Sigmoid colon (tissue), 4 donors: ENCODE measurements around the gene TRAF4.

Experiments used
- CTCF ChIP-seq, 4 experiments: fragments of 450-650 bp in 3 of 4; fragments of 200-600 bp in 1 of 4; IDR thresholded peaks; one replicate each; pipeline ENCODE4 v1.5.1; 2016 to 2019; ENCODE audit warnings: antibody characterized with exemption in 4 of 4, mild to moderate bottlenecking in 3 of 4, moderate library complexity in 2 of 4
- POLR2A ChIP-seq, 2 donors: fragments of 450-650 bp; IDR thresholded peaks; one replicate each; pipeline ENCODE4 v1.6.1; 2016; ENCODE audit warnings: antibody characterized with exemption in 2 of 2, mild to moderate bottlenecking in 2 of 2, moderate library complexity in 2 of 2
- POLR2AphosphoS5 ChIP-seq, 4 donors: sonication (generic); formaldehyde crosslinking; IDR thresholded peaks; one replicate each; pipeline ENCODE4 v1.6.1; 2017; ENCODE audit warnings: antibody characterized with exemption in 4 of 4

DNA sequence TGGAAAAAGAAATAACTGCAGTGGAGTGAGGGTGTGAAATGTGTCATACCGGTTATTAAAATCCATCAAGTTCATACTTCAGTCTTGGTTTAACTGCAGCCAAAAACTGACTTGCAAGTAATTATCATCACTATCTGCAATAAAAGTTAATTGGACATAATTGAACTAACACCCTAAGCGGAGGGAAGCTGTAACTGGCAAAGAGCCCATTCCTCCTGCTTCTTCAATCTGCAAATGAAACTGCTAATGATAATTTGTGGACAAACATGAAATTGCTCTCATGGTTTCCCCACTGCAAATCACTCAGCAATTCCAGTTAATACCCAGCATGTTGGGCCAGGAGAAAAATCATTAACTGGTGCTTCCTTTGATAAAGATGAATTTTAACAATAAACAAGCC, 52.3 kb downstream of the TRAF4 start:
- no peak for TF ChIP-seq CTCF (IDR thresholded peaks at IDR 0.05)
- TF ChIP-seq POLR2AphosphoS5 (IDR thresholded peaks at IDR 0.05), result no peak
- TF ChIP-seq POLR2A (IDR thresholded peaks at IDR 0.05), result no peak
